Activated CD8-positive, alpha-beta memory T cell treated with anti-CD3 and anti-CD28 coated beads for 36 hours (primary cell): Measurements from ENCODE around the gene LRRC3C. TPM values are rescaled to one million over a fixed set of nuclear protein-coding genes. Genes with fewer than 3 reads are reported as not detected.
"Not testable (repeated sequence)": the region's sequence is repeated elsewhere in the genome, so short reads cannot be mapped to it uniquely, and the experiment has no call there.

Experiments used
- CTCF ChIA-PET: fragments of 350-600 bp; sonication (Branson Sonifier 250); formaldehyde crosslinking; loops from one replicate; lab custom pipeline; 2021; ENCODE audit warnings: antibody characterized with exemption; lab: Charles Lee
- POLR2A ChIA-PET: fragments of 350-600 bp; sonication (Branson Sonifier 250); formaldehyde crosslinking; loops from one replicate; lab custom pipeline; 2021; ENCODE audit warnings: antibody characterized with exemption; lab: Charles Lee
- total RNA-seq, 2 experiments: library from RNA; stranded (reverse); gene quantifications; one replicate each; pipeline ENCODE4 v1.2.3, GENCODE V29; 2021

LRRC3C gene, protein sequence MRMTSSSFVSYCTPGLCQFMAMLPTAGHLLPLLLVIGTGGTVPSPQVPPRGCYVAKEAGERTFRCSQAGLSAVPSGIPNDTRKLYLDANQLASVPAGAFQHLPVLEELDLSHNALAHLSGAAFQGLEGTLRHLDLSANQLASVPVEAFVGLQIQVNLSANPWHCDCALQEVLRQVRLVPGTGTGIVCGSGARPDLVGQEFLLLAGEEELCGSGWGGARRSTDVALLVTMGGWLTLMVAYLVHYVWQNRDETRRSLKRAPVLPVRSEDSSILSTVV
- total RNA-seq, result not detected

DNA sequence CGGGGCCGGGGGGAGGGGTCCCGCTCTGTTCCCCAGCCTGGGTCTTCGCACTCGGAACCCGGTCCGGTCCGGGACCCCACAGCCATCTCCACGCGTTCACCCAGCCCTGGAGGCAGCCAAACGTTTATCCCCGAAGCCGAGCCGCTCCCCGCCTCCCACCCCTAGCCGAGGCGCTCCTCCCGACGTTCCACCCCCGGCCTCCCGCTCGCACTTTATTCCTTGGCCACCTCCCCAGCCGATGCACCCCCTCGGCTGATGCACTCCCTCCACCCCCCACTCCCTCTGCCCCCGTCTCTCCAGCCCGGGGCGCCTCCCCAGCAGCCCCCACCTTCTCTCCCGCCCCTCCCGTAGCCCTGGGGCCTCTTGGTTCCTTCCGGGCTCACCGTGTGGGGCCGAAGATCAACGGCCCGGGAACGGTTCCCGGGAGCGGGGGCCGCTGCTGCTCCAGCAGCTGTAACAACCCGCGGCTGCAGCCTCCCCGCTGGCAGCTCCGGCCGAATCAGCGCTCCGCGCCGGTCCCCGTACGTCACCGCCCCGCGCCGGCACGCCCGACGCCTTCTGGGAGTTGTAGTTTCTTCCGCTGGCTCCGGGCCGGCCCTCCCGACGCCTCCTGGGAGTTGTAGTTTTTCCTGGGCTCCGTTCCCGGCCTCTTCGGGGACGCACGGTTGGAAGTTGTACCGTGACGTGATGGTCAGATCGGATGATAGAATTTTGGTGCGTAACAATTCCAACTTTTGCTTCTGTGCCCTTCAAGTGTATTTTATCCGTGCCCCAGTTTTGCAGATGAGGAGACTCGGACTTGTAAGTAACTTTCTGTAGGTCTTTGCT, at the start of gene LRRC3C, which contains the start of gene ORMDL3:
LRRC3C (plus strand) TSS at position 632 of the 828 bp plus-strand sequence. CDS start 13,792 bp downstream, outside the sequence.
ORMDL3 (minus strand) TSS at position 501 of the 828 bp plus-strand sequence. CDS start 3,398 bp downstream, outside the sequence.
- POLR2A ChIA-PET, result interaction anchor here (1.0 to 2.8 kb wide), 4 partner anchors 12 to 173 kb away, joined by 4 to 17 read pairs (median 6); partner anchors contain the start of gene IKZF3
- CTCF ChIA-PET, result interaction anchor here (1.0 to 1.8 kb wide), 2 partner anchors 17 to 32 kb away, joined by 3 to 4 read pairs; no protein-coding TSS in a partner anchor

DNA sequence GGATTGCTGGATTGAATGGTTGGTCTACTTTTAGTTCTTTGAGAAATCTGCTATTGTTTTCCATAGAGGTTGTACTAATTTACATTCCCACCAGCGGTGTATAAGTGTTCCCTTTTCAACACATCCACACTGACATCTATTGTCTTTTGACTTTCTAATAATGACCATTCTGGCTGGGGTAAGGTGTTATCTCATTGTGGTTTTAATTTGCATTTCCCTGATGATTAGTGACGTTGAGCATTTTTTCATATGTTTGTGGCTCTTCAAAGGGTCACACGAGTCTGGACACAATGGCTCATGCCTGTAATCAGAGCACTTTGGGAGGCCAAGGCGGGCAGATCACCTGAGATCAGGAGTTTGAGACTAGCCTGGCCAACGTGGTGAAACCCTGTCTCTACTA, 41.4 kb upstream of the LRRC3C start:
- POLR2A ChIA-PET, result interaction anchor here (0.6 kb wide), 1 partner anchor 331 kb away, joined by 3 read pairs; no protein-coding TSS in a partner anchor
- CTCF ChIA-PET, result interaction anchor here (0.6 kb wide), 1 partner anchor 74 kb away, joined by 3 read pairs; no protein-coding TSS in a partner anchor

DNA sequence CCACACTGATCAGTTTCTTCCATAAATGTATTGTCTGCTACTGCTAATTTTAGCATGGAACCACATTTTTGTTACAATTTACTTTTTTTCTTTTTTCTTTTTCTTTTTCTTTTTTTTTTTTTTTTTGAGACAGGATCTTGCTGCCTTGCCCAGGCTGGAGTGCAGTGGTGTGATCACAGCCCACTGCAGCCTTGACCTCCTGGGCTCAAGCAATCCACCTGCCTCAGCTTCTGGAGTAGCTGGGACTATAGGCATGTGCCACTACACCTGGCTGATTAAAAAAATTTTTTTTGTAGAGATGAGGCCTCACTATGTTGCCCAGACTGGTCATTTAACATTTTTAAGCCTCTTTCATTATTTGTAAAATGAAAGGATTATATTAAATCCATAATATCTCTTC, 40.5 kb upstream of the LRRC3C start:
- POLR2A ChIA-PET, result no interaction called here

DNA sequence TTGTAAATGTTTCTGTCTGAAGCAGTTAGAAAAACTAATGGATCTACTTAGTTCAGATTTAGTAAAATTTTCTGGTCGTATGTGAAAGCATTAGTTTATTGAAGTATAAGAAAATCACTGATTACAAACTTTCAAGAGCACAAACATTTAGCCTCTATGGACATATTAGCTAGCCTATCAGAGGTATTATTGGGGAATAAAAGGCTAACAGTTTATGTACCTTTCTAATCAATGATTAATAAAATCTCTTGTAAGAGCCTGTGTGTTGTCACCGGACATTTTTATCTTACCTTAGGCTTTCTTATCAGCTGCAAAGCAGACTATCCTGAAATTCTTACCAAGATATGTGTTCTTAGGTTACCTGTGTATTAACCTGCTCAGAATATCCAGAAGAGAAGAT, 38.3 kb upstream of the LRRC3C start:
- CTCF ChIA-PET, result no interaction called here
- POLR2A ChIA-PET, result no interaction called here

More for the DNA sequence above, 40.5 kb upstream of the LRRC3C start:
- CTCF ChIA-PET, result interaction anchor here (1.0 to 1.5 kb wide), 2 partner anchors 10 to 72 kb away, joined by 3 to 4 read pairs; no protein-coding TSS in a partner anchor

DNA sequence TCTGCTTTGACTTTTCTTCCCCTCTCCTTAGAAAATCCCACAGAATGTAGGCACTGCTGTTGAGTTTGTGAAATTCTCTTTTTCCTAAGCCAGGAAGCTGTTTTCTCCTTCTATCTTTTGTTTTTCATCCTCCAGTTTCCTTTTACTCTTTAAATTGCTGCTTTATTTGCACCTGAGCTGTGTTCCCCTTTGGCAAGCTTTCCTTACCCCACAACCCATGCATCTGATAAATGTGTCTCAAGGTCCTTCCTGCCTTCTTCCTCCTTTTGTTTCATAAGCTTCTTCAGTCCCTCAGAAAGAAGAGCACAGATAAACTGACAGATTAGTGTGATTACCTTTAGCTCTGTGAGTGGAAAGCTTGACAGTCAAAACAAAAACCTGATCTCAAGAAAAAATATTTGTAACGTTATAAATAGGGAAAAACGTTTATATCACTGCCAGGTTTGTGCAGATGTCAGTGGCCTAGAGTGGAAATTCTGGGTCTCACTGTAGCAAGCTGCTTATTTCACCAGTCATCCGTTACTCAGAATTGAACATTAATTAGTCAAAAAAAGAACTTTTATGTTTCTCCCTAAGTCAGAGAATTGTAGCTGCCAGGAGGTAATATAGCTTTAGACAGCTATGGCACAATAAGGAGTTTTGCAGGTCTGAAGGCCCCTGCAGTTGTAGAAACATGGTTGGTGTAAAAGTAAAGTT, 32.7 kb upstream of the LRRC3C start:
- CTCF ChIA-PET, result interaction anchor here (0.7 to 1.5 kb wide), 2 partner anchors 46 to 86 kb away, joined by 3 to 4 read pairs; partner anchors contain the start of gene PSMD3
- POLR2A ChIA-PET, result interaction anchor here (0.7 kb wide), 1 partner anchor 31 kb away, joined by 3 read pairs; no protein-coding TSS in a partner anchor

DNA sequence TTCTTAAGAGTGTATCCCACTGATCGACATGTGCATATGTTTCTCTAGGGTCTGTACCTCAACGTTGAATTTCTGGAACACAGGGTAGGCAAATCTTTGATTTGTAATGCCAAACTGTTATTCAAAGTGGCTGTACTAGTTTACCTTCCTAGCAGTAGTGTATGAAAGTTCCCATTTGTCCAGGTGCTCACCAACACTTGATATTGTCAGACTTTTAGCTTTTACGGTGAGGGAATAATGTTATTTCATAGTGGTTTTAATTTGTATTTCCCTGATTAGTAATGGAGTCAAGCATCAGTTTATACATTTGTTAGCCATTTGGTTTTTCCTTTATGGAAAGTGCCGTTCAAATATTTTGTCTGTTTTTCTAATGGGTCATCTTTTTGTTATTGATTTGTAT, 29.4 kb upstream of the LRRC3C start:
- ChIA-PET CTCF (interaction anchor here (0.6 kb wide), 1 partner anchor 13 kb away, joined by 3 read pairs; no protein-coding TSS in a partner anchor), POLR2A (no interaction called here)

DNA sequence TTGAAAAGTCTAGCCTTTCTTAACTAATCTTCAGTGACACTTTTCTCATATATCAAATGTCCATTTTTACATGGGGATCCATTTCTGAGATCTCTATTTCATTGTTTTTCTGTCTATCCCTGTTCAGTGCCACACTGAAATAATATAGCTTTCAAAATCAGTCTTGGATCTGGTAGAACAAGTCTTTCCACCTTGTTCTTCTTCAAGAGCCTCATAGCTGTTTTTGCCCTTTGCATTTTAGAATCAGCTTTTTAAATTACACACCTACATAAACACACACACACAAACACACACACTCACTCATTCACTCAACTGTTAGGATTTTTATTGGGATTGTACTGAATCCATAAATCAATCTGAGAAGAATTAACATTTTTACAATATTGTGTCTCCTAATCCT, 28.3 kb upstream of the LRRC3C start:
- POLR2A ChIA-PET, result no interaction called here
- CTCF ChIA-PET, result interaction anchor here (0.9 kb wide), 1 partner anchor 17 kb away, joined by 3 read pairs; no protein-coding TSS in a partner anchor

DNA sequence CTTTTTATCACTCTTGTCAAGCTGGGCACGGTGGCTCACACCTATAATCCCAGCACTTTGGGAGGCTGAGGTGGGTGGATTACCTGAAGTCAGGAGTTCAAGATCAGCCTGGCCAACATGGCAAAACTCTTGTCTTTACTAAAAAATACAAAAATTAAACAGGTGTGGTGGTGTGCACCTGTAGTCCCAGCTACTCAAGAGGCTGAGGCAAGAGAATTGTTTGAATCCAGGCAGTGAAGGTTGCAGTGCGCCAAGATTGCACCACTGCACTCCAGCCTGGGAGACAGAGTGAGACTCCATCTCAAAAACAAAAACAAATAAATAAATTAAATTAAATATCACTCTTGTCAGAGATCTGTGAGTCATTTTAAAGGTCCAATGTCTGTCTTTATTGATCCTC, 25.5 kb upstream of the LRRC3C start:
- POLR2A ChIA-PET, result not testable (repeated sequence)
- CTCF ChIA-PET, result interaction anchor here (0.6 kb wide), 1 partner anchor 352 kb away, joined by 3 read pairs; no protein-coding TSS in a partner anchor

DNA sequence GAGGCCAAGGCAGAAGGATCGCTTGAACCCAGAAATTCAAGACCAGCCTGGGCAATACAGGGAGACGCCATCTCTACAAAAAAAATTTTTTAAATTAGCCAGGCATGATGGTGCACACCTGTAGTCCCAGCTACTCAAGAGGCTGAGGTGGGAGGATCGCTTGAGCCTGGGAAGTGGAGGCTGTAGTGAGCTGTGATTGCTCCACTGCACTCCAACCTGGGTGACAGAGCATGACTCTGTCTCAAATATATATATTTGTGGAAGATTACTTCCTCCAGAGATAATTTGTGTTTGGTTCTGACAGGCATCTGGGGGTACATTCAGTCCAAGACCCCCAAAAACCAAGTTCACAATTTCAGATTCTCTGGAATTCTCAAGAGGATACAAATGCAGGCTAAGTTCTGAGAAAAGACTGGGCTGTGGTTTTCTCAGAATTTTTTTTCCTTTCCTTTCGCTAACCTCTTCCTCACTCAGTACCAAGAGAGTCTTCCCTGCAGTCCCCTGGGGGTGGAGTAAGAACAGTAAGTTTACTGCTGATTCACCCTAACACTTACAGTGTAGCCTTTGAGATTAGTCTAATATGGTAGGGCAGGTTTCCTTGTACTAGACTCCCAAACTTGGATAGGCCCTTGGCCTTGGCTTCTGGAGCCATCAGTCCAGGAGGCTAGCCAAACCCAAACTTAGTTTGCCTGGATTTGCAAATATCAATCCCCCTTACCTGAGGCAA, 24.2 kb upstream of the LRRC3C start:
- CTCF ChIA-PET, result interaction anchor here (1.3 kb wide), 1 partner anchor 208 kb away, joined by 3 read pairs; no protein-coding TSS in a partner anchor
- POLR2A ChIA-PET, result no interaction called here

DNA sequence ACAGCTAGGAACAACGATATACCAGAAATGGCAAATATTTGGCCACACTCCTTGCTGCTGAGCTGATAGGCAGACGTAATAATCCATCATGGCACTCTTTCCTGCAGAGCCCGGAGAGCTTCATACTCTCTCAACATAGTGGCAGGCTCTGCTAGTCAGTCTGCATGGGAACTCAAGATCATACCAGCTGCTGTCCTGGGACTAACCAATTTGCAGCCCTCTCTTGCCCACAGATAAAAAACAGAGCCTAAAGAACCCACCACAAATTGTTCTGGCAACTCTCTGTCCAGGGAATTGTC, 22.6 kb upstream of the LRRC3C start:
- CTCF ChIA-PET, result no interaction called here
- POLR2A ChIA-PET, result no interaction called here

DNA sequence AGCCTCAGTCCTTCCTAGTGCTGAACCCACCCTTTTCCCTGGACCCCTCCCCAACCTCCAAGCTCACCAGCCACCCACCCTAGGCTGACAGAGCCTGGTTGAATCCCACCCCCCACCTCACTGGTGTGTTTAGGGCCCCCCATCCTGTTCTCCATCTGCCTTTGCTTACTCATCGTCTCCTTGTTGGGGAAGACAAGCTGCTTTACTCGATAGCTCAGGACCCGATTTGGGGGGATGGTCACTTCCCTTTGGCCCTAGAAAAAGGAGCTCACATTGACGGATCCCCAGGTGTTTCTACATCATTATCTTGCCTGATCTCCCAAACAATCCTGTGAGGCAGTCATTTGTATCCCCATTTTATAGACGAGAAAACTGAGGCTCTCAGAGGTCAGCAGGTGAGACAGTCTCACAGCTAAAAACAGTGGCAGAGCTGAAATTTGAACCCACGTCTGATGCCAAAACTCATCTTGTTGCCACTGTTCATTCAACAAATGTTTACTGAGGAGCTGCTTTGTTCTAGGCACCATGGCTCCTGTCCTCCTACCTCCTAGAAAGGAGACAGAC, 18.7 kb upstream of the LRRC3C start:
- CTCF ChIA-PET, result no interaction called here
- POLR2A ChIA-PET, result no interaction called here

DNA sequence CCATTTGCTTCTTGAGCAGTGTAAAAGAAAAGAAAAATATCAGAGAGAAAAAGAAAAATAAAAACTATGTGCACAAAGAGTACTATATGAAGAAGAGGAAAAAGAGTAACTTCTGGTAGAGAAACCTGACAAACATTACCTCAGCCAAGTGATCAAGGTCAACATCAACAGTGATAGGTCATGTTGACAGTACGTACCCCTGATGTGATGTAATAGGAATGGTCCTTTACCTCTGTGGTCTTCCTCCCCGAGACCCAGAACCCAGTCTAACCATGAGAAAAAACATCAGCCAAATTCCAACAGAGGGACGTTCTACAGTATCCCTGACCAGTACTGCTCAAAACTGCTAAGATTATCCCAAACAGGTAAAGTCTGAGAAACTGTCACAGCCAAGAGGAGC, 13.5 kb upstream of the LRRC3C start:
- ChIA-PET CTCF (no interaction called here), POLR2A (no interaction called here)

DNA sequence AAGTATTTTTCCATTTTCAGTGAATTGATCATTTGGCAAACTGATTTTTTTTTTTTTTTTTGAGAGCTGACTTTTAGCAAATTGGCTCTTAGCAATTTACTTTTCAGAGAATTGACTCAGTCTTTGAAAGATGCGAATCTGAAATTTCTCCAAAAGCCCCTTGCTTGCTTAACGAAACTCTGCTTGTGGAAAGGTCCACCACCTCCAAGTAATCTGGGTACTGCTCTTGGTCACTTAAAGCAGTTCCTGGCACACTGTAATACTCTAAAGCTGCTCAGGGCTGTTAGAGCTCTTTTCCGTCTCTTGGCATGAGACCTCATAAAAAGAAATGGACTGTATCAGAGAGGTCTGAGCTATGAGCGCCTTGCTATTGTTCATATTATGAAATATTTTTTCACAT, 12.0 kb upstream of the LRRC3C start:
- POLR2A ChIA-PET, result interaction anchor here (2.1 kb wide), 1 partner anchor 11 kb away, joined by 17 read pairs; the partner anchor contains the start of genes LRRC3C and ORMDL3
- CTCF ChIA-PET, result interaction anchor here (1.5 to 1.6 kb wide), 2 partner anchors 11 to 64 kb away, joined by 3 to 6 read pairs; partner anchors contain the start of gene PSMD3

DNA sequence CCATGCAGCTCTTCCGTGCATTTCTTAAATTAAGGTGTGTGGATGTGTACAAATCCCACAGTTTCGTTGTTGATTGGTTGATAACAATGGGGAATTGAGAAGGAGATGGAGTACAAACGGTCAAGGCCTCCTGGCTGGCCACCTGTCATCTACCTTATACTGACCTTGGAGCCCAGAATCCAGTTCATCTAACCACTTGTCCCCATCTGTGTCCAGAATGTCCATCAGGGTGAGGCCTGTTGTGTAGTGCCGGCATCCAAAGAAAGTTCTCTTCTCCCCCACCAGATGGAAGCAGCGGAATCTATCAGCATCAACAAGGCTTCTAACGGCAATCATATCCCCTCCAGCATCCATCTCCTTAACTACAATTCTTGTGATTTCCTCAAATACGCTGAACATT, 10.6 kb upstream of the LRRC3C start:
- ChIA-PET CTCF (interaction anchor here (0.6 to 1.6 kb wide), 2 partner anchors 9 to 609 kb away, joined by 3 to 4 read pairs; no protein-coding TSS in a partner anchor), POLR2A (interaction anchor here (2.1 kb wide), 1 partner anchor 10 kb away, joined by 17 read pairs; the partner anchor contains the start of genes LRRC3C and ORMDL3)

DNA sequence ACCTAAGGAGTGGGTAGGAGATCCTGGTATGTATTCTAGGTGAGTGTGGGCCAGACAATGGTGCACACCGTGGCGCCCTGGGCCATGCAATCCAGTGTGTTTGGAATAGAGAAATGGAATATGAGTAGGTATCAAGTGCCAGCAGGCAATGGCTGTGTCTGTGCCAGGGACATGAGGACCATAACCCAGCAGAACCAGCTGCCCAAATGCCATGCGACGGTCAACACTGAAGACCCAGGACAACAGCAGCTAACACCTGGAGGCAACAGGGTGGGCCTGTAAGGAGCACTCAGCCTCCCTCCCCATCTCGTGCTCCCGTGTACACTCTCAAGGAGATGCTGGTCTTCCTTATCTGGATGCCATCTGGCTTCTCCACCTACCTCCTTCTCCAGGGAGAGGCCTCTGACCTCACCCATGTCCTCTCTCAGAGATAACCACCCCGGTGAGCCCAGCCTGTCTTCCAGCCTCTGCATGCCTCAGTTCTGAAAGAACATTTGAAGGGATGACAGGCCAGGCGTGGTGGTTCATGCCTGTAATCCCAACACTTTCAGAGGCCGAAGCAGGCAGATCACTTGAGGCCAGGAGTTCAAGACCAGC, 8.3 kb upstream of the LRRC3C start:
- ChIA-PET POLR2A (interaction anchor here (0.5 kb wide), 1 partner anchor 12 kb away, joined by 3 read pairs; no protein-coding TSS in a partner anchor), CTCF (no interaction called here)

DNA sequence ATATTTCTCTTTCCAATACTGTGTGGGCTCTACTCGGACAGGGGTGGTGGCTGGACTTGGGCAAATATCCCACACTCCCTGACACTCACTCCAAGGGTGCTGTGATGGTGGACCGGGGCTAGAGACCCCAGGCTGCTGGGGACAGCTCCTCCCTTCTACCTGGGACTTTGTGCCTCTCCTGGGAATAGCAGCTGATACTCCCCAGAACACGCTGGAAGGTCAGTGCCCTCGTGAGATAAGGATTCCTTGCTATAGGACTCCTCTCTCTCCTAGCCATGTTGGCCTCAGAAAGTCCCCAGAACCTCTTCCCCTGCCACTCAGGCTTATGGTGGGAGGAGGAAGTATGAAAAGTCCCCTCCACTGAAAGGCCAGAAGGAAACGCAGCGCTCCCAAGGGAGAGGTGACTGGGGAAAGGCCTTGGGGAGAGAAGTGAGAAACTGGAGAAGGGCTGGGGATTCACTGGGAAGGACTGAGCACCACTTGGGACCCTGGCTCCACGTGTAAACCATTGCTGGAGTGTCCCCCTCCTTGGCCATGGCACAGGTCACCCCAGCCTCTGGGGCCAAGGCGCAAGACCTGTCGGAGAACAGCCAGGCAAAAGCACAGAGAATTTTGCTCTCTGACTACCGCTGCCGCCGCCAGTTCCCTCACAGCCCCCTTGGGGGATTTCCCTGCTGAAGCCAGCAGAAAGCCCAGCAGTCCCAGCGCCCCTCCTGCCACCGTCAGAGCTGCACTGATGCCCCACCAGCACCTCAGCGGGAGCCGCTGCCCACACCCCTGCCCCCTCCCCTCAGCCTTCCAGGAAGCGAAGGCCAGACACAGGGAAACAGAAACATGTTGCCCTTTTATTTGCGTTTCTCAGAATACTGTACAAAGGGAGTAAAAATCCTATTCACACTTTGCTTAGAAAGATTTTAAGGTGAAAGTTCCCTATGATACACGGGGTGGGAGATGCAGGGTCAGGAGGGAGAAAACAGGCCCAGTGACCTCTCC, 7.0 kb upstream of the LRRC3C start:
- ChIA-PET CTCF (no interaction called here), POLR2A (interaction anchor here (0.6 kb wide), 1 partner anchor 190 kb away, joined by 3 read pairs; the partner anchor contains the start of gene MIEN1)
